ENCODE results near the gene SLA2. TPM values are rescaled to one million over a fixed set of nuclear protein-coding genes. Genes with fewer than 3 reads are reported as not detected.
A peak's percentile ranks its signal among the peaks of the same experiment; 100 is the strongest.

SLA2 gene
- polyA plus RNA-seq, 2 of the 4 experiments (the other 2 are of a cell fraction): 0.06 TPM; not detected in 1

DNA sequence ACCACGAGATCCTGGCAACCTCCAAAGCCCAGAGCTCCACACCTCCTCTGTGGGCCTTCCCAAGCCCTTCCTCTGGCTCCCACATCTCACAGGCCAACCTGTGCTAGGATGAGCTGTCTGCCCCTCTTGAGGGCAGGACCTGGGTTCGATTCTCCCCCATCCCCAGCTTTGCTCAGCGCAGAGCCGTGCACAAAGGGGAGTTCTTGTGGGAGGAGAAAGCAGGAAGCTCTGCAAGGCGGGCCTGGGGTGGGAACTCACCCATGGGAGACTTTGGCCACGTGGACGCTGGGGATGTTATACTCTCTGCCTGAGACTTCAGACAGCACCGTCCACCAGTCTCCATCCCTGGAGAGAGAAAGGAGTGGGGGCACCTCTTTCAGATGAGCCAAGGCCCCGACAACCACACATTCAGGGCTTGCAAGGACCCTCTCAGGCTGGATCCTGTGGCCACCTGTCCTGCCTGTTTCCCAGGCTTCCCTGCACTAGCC is 12.7 kb downstream of the SLA2 start:
- FAIRE-seq: no peak
- CTCF ChIA-PET: interaction anchor here (0.5 to 1.3 kb wide), 3 partner anchors 16 to 666 kb away, joined by 3 to 5 read pairs (median 4); no protein-coding TSS in a partner anchor

DNA sequence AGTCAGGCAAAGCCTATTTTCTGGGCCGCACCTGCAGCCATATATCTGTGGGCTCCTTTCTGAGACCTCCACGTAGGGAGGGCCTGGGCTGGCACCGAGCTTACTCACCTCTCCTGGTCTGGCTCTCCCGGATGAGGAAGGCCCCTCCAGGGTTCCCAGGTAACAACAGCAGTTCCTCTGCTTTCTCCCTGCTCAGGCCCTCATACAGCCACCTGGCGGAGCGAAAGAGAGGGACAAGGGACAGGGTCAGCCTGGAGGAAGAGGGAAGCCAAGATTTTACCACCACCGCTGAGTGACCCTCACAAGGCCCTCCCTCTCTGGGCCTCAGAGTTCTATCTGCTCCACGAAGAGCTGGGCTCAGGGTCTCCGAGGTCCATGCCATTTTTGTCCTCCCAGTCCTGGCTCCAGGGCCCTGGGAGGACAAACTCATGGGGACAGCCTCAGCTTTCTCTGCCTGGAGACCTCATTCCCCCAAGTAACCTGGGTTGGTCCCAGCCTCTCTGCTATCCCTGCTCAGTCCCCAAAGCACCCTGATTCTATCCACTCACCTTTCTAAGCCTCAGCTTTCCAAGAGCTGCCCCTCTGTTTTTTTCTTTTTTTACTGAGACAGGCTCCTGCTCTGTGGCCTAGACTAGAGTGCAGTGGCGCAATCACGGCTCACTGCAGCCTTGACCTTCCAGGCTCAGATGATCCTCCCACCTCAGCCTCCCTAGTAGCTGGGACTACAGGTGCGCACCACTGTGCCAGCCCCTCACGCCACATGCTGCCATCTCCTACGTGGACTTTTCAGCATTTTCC is 13.3 kb downstream of the SLA2 start:
- H3K4me1 ChIP-seq: no peaks in the 10 kb centered on the region
- ATAC-seq: peak in 1 of 2 experiments; percentile 43; a peak in 4 of 6 replicates

More for the DNA sequence above, 12.7 kb downstream of the SLA2 start:
- H3K4me1 ChIP-seq: no peaks in the 10 kb centered on the region
- no peak overlapping the region for H3K27ac ChIP-seq
- POLR2A ChIA-PET: no interaction called here
- H3K9me3 ChIP-seq: no peaks in the 10 kb centered on the region
- 62% methylated on average over 8 of the region's 9 CpGs for WGBS (ENCODE audit: missing lambda C conversion rate)
- ATAC-seq (no peak), DNase-seq (ENCODE audit: low read depth in 1 of 2, low spot score in 1 of 2) (no peak)
- H3K4me3 ChIP-seq: no peak overlapping the region
- no peak overlapping the region for H3K4me2 ChIP-seq
- TF ChIP-seq TP53 (CRISPR knock-in tag; IDR thresholded peaks at IDR 0.05) (no peak), RARB (CRISPR knock-in tag; IDR thresholded peaks at IDR 0.05) (no peak), ZSCAN20 (CRISPR knock-in tag; IDR thresholded peaks at IDR 0.05) (no peak), HOXB5 (CRISPR knock-in tag; IDR thresholded peaks at IDR 0.05) (no peak), EHF (CRISPR knock-in tag; IDR thresholded peaks at IDR 0.05) (no peak), ZC3H11A (IDR thresholded peaks at IDR 0.05) (no peak), FOXS1 (CRISPR knock-in tag; IDR thresholded peaks at IDR 0.05) (no peak), POLR2A (IDR thresholded peaks at IDR 0.05; ENCODE audit: low read length) (no peak), MAZ (IDR thresholded peaks at IDR 0.05; ENCODE audit: borderline replicate concordance, low read depth, low read length) (no peak)
- TF ChIP-seq, protein P1, sequence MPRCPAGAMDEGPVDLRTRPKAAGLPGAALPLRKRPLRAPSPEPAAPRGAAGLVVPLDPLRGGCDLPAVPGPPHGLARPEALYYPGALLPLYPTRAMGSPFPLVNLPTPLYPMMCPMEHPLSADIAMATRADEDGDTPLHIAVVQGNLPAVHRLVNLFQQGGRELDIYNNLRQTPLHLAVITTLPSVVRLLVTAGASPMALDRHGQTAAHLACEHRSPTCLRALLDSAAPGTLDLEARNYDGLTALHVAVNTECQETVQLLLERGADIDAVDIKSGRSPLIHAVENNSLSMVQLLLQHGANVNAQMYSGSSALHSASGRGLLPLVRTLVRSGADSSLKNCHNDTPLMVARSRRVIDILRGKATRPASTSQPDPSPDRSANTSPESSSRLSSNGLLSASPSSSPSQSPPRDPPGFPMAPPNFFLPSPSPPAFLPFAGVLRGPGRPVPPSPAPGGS (IDR thresholded peaks at IDR 0.05): no peak
- TF ChIP-seq, protein P2, sequence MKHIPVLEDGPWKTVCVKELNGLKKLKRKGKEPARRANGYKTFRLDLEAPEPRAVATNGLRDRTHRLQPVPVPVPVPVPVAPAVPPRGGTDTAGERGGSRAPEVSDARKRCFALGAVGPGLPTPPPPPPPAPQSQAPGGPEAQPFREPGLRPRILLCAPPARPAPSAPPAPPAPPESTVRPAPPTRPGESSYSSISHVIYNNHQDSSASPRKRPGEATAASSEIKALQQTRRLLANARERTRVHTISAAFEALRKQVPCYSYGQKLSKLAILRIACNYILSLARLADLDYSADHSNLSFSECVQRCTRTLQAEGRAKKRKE (CRISPR knock-in tag; IDR thresholded peaks at IDR 0.05; ENCODE audit: low read depth): no peak
- TF ChIP-seq, protein P3, sequence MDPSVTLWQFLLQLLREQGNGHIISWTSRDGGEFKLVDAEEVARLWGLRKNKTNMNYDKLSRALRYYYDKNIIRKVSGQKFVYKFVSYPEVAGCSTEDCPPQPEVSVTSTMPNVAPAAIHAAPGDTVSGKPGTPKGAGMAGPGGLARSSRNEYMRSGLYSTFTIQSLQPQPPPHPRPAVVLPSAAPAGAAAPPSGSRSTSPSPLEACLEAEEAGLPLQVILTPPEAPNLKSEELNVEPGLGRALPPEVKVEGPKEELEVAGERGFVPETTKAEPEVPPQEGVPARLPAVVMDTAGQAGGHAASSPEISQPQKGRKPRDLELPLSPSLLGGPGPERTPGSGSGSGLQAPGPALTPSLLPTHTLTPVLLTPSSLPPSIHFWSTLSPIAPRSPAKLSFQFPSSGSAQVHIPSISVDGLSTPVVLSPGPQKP (IDR thresholded peaks at IDR 0.05; ENCODE audit: low read depth, low read length): no peak

More for the DNA sequence above, 13.3 kb downstream of the SLA2 start:
- H3K27ac ChIP-seq: no peak overlapping the region
- 80% methylated on average over 14 of the region's 14 CpGs for WGBS (ENCODE audit: missing lambda C conversion rate)
- no peaks in the 10 kb centered on the region for H3K9me3 ChIP-seq
- FAIRE-seq: no peak
- H3K4me2 ChIP-seq: no peak overlapping the region
- ChIA-PET CTCF (interaction anchor here (0.5 to 1.3 kb wide), 5 partner anchors 16 to 666 kb away, joined by 3 to 5 read pairs (median 4); partner anchors contain the start of gene RAB5IF), POLR2A (no interaction called here)
- no peak for DNase-seq (ENCODE audit: low read depth in 1 of 2, low spot score in 1 of 2)
- no peak overlapping the region for H3K4me3 ChIP-seq
- TF ChIP-seq, protein P4, sequence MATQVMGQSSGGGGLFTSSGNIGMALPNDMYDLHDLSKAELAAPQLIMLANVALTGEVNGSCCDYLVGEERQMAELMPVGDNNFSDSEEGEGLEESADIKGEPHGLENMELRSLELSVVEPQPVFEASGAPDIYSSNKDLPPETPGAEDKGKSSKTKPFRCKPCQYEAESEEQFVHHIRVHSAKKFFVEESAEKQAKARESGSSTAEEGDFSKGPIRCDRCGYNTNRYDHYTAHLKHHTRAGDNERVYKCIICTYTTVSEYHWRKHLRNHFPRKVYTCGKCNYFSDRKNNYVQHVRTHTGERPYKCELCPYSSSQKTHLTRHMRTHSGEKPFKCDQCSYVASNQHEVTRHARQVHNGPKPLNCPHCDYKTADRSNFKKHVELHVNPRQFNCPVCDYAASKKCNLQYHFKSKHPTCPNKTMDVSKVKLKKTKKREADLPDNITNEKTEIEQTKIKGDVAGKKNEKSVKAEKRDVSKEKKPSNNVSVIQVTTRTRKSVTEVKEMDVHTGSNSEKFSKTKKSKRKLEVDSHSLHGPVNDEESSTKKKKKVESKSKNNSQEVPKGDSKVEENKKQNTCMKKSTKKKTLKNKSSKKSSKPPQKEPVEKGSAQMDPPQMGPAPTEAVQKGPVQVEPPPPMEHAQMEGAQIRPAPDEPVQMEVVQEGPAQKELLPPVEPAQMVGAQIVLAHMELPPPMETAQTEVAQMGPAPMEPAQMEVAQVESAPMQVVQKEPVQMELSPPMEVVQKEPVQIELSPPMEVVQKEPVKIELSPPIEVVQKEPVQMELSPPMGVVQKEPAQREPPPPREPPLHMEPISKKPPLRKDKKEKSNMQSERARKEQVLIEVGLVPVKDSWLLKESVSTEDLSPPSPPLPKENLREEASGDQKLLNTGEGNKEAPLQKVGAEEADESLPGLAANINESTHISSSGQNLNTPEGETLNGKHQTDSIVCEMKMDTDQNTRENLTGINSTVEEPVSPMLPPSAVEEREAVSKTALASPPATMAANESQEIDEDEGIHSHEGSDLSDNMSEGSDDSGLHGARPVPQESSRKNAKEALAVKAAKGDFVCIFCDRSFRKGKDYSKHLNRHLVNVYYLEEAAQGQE (IDR thresholded peaks at IDR 0.05): no peak
- TF ChIP-seq ZSCAN20 (CRISPR knock-in tag; IDR thresholded peaks at IDR 0.05): no peak
- TF ChIP-seq POLR2AphosphoS2 (conservative IDR thresholded peaks at IDR 0.05; ENCODE audit: low read length): no peak
- no peak for TF ChIP-seq CHD2 (IDR thresholded peaks at IDR 0.05; ENCODE audit: low read length, partially characterized antibody)
- TF ChIP-seq HDAC2 (IDR thresholded peaks at IDR 0.05): no peak
- TF ChIP-seq CHD4 (IDR thresholded peaks at IDR 0.05; ENCODE audit: borderline replicate concordance): no peak
- TF ChIP-seq FOXS1 (CRISPR knock-in tag; IDR thresholded peaks at IDR 0.05): no peak
- no peak for TF ChIP-seq CEBPB (IDR thresholded peaks at IDR 0.05)
- no peak for TF ChIP-seq EHF (CRISPR knock-in tag; IDR thresholded peaks at IDR 0.05)
- TF ChIP-seq ZFP36 (IDR thresholded peaks at IDR 0.05; ENCODE audit: borderline replicate concordance, partially characterized antibody): no peak
- no peak for TF ChIP-seq TP53 (CRISPR knock-in tag; IDR thresholded peaks at IDR 0.05)
- no peak for TF ChIP-seq MAFK (IDR thresholded peaks at IDR 0.05; ENCODE audit: partially characterized antibody)
- no peak for TF ChIP-seq RAD21 (conservative IDR thresholded peaks at IDR 0.05 in 1 of 2, IDR thresholded peaks at IDR 0.05 in 1 of 2)
- no peak for TF ChIP-seq HOXB13 (CRISPR knock-in tag; IDR thresholded peaks at IDR 0.05; ENCODE audit: low read depth)
- no peak for TF ChIP-seq EHMT2 (IDR thresholded peaks at IDR 0.05; ENCODE audit: low read depth)
- TF ChIP-seq TFCP2L1 (CRISPR knock-in tag; IDR thresholded peaks at IDR 0.05): no peak
